ENCODE data around the gene SOX1.

Gene SOX1

DNA sequence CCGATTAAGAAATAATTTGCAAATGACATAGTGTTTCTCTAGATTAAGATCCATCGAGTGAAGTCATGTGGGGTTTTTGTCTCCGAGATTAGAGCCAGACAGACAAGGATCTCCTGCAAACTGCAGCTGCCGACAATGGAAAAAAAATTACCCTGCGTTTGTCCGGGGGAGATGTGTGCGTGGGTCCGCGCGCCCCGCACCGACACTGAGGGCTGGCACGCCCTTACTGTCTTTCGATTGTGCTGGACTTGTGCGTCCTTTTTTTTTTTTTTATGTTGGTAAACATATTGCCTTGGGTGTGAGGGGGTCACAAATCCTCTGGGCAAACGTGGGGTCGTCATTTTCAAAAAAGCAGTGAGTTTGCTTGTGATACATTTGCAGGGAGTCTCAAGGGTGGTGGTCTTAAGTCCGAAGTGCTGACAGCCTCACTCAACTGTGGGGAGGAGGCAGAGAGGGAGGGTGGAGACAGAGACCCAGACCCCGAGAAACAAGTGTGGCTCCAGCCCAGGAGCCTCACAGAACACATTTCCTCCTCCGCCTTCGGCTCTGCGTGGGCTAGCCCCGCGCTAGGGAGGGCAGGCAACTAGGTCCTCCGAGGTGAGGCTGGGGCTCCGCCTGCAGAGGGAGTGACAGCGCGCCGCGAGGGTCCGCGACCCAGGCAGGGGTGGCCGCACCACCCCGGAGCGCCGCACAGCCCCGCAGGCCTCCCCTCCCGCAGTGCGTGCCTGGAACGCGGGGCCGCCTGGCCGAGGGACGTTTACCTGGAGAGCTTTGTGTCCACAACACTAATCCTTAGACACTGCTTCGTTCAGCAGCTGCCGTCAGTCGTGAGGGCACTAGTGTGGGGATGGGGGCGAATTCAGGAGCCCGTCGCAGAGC, 11.7 kb upstream of the SOX1 start:
- intact Hi-C loops (cut with micrococcal nuclease), result no loop called here
- H3K27me3 Mint-ChIP-seq, result peaks cover 91% of the 10 kb centered on the region
- no peaks in the 10 kb centered on the region for H3K9me3 Mint-ChIP-seq
- H3K36me3 Mint-ChIP-seq (ENCODE audit: low read depth), result no peaks in the 10 kb centered on the region
- H3K27ac Mint-ChIP-seq, result no peak overlapping the region
- no peaks in the 10 kb centered on the region for H3K4me1 Mint-ChIP-seq (ENCODE audit: low read depth)
- H3K4me3 Mint-ChIP-seq, result no peak overlapping the region

DNA sequence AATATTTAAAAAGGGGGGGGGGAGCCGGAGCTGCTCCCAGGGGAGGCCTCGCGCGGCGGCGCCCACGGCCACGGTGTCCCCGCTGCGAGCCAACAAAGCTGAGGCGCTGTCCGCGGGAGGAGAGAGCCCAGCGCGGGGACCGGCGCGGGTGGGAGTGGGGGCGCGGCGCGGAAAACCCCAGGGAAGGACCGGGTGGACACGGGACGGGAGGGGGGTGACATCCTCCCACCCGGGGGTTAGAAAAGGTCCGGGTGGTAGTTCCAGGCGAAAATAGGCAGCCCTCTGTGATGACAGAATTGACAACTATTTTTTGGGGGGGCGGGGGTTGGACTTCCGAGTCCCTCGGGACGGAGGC, 11.1 kb upstream of the SOX1 start:
- H3K4me3 Mint-ChIP-seq, result no peak overlapping the region
- H3K27me3 Mint-ChIP-seq, result peaks cover 94% of the 10 kb centered on the region
- no peaks in the 10 kb centered on the region for H3K9me3 Mint-ChIP-seq
- H3K4me1 Mint-ChIP-seq (ENCODE audit: low read depth), result no peaks in the 10 kb centered on the region
- no peak overlapping the region for H3K27ac Mint-ChIP-seq
- no peaks in the 10 kb centered on the region for H3K36me3 Mint-ChIP-seq (ENCODE audit: low read depth)
- intact Hi-C loops (cut with micrococcal nuclease), result no loop called here

DNA sequence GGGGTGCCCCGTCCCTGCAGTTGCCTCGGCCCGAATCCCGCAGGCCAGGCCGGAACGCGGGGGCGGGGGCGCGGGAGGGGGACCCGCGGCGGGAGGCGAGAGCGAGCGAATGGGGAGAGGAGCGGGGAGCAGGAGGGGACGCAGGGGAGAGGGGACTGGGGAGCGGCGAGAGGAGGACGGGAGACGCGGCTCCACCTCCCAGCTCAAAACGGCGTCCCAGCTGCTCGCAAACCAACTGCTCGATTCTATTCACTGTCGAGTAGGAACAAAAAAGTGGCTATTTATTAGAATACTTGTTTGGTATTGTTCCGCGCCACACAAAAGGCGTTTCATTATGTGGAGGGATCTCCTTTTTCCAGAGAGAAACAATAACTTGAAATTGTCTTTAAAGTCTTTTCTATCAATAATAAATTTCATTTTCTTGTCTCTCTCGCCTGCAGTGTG, 10.6 kb upstream of the SOX1 start:
- intact Hi-C loops (cut with micrococcal nuclease), result no loop called here
- Mint-ChIP-seq H3K9me3 (no peaks in the 10 kb centered on the region), H3K4me3 (no peak overlapping the region), H3K4me1 (ENCODE audit: low read depth) (no peaks in the 10 kb centered on the region), H3K27ac (no peak overlapping the region), H3K27me3 (peaks cover 96% of the 10 kb centered on the region), H3K36me3 (ENCODE audit: low read depth) (no peaks in the 10 kb centered on the region)

DNA sequence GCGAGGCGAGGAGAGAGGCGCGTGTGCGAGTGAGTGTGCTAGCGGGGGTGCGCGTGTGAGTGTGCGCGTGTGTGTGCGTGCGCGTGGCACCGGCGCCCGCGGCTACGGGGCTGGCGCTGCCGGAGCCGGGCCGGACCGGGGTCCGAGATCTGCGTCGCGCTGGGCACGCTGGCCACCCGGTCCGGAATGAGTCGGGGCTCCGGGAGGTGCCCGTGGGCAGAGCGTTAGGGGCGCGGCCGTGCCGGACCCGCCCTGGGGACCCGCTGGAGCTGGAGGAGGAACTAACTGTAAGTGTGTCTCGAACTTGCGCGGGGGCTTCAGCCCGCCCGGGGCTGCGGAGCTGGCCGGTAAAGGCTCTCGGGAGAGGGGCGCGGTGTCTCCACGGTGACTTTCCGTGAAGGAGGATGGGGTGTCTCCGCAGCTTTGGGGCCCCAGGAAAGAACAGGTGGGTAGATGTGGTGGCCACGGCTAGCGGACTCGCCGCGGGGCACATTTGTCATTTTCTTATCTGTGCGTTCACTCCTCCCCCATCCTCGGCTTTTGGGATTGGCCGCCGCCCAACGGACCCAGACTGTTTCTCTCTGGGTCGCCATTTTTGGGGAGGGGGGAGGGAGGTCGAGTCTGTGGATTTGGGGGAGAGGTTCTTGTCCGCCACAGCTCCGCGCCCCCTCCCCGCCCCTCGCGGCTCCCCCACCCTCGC, 10.1 kb upstream of the SOX1 start:
- Mint-ChIP-seq H3K27ac (no peak overlapping the region), H3K27me3 (peaks cover 96% of the 10 kb centered on the region), H3K4me1 (ENCODE audit: low read depth) (no peaks in the 10 kb centered on the region), H3K9me3 (no peaks in the 10 kb centered on the region), H3K36me3 (ENCODE audit: low read depth) (no peaks in the 10 kb centered on the region), H3K4me3 (no peak overlapping the region)
- intact Hi-C loops (cut with micrococcal nuclease), result no loop called here

DNA sequence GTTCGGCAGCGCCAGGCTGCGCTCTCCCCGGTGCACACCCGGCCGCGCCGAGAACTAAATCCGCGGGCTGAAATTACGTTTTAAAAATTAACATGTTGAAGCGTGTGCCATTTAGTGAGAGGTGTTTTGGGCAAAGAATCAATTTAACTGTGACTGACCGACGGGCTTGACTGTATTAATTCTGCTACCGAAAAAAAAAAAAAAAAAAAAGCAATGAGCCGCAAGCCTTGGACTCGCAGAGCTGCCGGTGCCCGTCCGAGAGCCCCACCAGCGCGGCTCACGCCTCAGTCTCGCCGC, 9.6 kb upstream of the SOX1 start:
- Mint-ChIP-seq H3K27me3 (peaks cover 96% of the 10 kb centered on the region), H3K27ac (no peak overlapping the region), H3K4me1 (ENCODE audit: low read depth) (no peaks in the 10 kb centered on the region), H3K36me3 (ENCODE audit: low read depth) (no peaks in the 10 kb centered on the region), H3K4me3 (no peak overlapping the region), H3K9me3 (no peaks in the 10 kb centered on the region)
- intact Hi-C loops (cut with micrococcal nuclease), result no loop called here

DNA sequence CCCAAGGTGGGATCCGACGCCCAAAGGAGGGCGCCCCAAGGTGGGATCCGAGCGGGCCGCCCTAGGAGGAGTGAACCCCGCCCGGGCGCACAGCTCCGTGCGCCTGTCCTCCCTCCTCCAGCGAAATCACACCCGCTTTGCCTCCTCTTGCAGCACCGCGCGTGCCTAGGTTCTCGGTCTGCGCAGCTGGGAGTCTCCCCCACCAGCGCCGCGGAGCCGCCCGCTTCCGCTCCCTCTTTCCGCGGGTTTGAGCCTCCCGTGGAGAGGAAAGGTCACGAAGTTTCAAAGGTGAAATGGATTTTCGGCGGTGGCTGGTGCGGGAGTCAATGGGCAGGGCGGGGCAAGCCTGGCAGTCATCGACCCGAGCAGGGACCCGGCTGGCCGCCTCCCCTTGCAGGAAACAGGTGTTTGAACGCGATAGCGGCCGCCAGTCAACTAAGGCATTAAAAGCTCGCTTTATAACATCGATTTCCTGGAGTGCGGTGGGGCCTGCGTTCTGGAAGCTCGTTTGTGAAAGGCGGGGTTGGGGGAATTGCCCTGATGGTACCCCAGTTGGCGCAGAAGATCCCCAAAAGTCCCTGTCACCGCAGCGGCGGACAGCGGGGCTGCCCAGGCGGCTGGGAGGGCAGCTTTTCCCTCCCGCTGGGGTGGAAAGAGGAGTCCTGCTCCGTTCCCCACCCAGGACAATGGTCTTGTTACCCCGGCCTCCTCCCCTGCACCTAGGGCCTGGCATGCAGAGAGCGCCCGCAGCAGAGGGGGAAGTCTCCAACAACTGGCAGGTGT, 9.0 kb upstream of the SOX1 start:
- H3K27ac Mint-ChIP-seq, result no peak overlapping the region
- H3K27me3 Mint-ChIP-seq, result peaks cover 98% of the 10 kb centered on the region
- no peaks in the 10 kb centered on the region for H3K9me3 Mint-ChIP-seq
- intact Hi-C loops (cut with micrococcal nuclease), result no loop called here
- H3K4me1 Mint-ChIP-seq (ENCODE audit: low read depth), result no peaks in the 10 kb centered on the region
- no peaks in the 10 kb centered on the region for H3K36me3 Mint-ChIP-seq (ENCODE audit: low read depth)
- H3K4me3 Mint-ChIP-seq, result no peak overlapping the region

DNA sequence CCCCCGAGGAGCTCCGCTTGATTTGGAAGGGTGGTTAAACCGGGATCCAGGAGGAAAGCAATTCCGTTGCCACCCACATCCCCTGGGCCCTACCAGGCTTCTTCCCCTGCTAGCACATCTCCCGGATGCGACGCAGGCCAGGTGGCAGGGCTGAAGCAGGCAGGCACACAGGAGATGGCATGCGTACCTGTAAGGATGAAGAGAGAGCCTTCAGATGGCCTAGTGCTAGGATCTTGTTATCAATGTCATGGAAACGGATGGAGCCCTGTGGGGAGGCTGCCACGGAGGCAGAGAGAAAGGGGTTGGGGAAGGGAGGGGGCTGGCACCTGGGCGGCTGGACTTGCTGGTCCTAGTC, 8.5 kb upstream of the SOX1 start:
- H3K36me3 Mint-ChIP-seq (ENCODE audit: low read depth), result no peaks in the 10 kb centered on the region
- no peak overlapping the region for H3K4me3 Mint-ChIP-seq
- no peaks in the 10 kb centered on the region for H3K9me3 Mint-ChIP-seq
- intact Hi-C loops (cut with micrococcal nuclease), result no loop called here
- H3K27ac Mint-ChIP-seq, result no peak overlapping the region
- peaks cover 98% of the 10 kb centered on the region for H3K27me3 Mint-ChIP-seq
- H3K4me1 Mint-ChIP-seq (ENCODE audit: low read depth), result no peaks in the 10 kb centered on the region

DNA sequence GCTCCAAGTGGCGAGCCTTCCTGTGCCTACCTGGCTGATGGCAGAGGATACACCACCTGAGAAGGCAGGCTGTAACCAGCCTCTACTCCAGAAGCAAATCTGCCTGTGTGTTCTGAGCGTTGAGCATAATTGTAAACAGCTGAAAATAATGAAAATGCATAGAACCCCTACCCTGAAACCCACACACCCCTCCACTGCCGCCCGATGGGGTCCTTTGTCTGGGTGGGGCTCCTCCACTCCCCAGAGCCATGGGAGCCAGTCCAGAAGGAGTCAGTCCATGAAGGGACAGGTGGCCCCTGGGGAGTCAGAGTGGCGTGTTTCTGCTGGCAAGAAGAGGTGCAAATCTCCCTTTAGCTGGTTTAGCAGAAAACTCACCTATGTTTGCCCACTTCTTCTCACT, 8.0 kb upstream of the SOX1 start:
- Mint-ChIP-seq H3K27ac (no peak overlapping the region), H3K36me3 (ENCODE audit: low read depth) (no peaks in the 10 kb centered on the region), H3K9me3 (no peaks in the 10 kb centered on the region), H3K4me1 (ENCODE audit: low read depth) (no peaks in the 10 kb centered on the region), H3K27me3 (peaks cover 97% of the 10 kb centered on the region), H3K4me3 (no peak overlapping the region)
- intact Hi-C loops (cut with micrococcal nuclease), result no loop called here

DNA sequence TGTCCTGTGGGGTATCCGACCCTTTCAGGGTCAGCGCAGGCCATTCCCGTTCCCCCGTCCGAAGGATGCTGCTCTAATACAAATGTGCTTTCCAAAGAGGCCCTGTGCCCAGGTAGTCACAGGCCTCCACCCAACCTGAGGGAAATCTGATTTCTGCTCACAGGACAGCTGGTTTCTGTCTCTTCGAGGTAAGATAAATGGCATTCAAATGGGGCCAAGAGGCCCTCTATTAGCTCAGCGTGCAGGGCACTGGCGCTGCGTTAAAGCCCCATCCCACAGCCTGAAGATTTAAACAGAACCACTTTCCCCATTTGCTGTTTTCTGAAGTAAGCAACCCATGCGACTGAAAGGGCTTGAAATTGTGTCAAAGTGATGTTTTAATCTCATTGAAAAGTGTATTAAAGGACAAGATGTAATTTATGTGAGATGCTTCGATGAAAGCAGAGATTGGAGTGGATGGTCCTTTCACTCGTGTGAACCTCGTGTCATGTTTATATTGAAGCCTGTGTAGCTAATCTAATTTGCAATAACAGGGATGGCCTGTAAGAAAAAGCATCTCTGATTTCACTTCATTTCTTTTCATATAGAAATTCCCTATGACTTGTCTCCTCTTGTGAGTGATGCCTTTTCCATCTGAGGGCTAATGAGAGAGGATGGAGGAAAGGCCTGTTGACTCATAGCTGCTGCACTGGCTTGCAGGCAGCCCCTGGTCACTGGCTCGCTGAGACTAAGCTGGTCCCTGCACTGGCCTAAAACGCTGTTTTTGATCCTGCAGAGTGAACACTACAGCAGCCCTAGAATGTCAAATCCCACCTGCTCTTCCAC, 7.3 kb upstream of the SOX1 start:
- peaks cover 96% of the 10 kb centered on the region for H3K27me3 Mint-ChIP-seq
- intact Hi-C loops (cut with micrococcal nuclease), result no loop called here

DNA sequence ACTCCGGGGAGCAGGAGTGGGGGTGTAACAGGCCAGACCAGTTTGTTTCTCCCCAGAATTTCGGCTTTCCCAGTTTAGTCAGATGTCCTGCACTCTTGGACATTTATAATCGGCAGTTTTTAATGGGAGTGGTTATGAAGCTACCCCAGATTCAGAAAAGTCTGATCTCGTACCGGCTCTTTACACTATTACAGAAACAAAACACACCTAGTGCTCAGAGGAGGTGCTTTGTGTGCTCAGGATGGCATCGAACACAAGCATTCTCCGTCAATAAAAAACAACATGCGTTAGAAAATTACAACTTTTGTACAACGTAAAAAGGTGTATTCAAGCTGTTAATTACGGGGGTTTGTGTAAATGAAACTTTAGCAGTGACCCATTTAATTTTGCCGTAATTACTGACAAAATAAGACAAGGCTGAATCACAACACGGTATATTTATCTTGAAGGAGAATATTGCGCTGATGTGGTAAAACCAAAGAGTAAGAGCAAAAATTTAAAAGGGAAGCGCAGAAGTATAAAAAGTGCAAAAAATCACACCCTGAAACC, 6.6 kb upstream of the SOX1 start:
- Mint-ChIP-seq H3K27ac (no peak overlapping the region), H3K4me3 (no peak overlapping the region), H3K27me3 (peaks cover 94% of the 10 kb centered on the region), H3K4me1 (ENCODE audit: low read depth) (no peaks in the 10 kb centered on the region), H3K36me3 (ENCODE audit: low read depth) (no peaks in the 10 kb centered on the region), H3K9me3 (no peaks in the 10 kb centered on the region)
- intact Hi-C loops (cut with micrococcal nuclease), result no loop called here

More for the DNA sequence above, 7.3 kb upstream of the SOX1 start:
- H3K4me1 Mint-ChIP-seq (ENCODE audit: low read depth), result no peaks in the 10 kb centered on the region
- no peak overlapping the region for H3K4me3 Mint-ChIP-seq
- H3K36me3 Mint-ChIP-seq (ENCODE audit: low read depth), result no peaks in the 10 kb centered on the region
- H3K9me3 Mint-ChIP-seq, result no peaks in the 10 kb centered on the region
- H3K27ac Mint-ChIP-seq, result no peak overlapping the region

DNA sequence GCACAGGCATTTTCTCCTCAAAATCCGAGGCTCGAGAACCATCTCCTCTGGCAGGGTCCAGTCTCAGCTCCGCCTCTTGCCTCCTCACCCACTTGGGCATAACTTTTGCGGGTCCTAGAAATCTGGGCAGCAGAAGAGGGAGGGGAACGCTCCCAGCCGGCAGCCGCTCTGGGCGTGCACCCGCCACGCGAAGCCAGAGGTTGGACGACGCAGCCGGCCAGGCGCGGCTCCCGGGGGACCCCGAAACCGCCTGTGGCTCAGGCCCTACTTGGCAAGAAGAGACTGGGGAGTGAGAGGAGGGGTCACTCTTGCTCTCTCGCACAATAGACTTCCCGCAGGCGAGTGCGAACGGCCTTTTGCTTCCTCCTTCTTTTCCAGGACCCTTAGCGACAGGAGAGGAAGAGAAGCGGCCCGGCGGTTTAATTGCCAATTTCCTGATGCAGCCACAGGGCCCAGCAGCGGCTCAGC, 6.0 kb upstream of the SOX1 start:
- no peaks in the 10 kb centered on the region for H3K9me3 Mint-ChIP-seq
- H3K27me3 Mint-ChIP-seq, result peaks cover 94% of the 10 kb centered on the region
- intact Hi-C loops (cut with micrococcal nuclease), result no loop called here
- no peak overlapping the region for H3K4me3 Mint-ChIP-seq
- H3K27ac Mint-ChIP-seq, result no peak overlapping the region
- no peaks in the 10 kb centered on the region for H3K36me3 Mint-ChIP-seq (ENCODE audit: low read depth)
- no peaks in the 10 kb centered on the region for H3K4me1 Mint-ChIP-seq (ENCODE audit: low read depth)

DNA sequence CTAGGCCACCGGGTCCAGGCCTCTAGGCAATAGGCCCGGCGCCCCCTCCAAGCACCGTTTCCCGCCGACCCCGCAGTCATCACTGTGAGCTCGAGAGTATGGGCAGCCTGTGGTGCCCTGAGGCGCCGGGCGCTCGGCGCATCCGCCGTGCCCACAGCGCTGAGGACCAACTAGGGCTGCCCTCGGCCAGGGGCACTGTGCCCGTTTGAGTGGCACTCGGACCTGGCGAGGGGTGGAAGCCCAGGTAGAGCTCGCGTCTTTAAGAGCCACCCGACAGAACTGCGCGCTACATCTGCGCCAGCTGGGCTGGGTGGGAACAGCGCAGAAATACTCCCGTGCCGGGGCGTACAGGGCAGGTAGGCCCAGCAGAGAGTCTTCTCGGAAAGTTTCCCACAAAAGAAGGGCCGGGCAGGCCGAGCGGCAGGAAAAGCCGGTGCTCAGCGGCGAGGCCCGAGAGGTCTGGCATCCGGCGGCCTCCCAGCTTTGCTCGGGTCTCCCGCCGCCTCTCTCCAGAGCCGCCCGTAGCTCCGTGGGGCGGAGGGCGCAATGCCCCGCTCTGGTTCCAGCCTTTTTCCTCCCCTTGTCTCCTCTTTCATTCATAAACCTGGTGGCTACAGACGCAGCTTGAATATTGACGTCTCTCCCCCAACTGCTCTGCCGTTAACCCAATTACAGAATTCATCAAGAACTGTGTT, 5.4 kb upstream of the SOX1 start:
- intact Hi-C loops (cut with micrococcal nuclease), result no loop called here

DNA sequence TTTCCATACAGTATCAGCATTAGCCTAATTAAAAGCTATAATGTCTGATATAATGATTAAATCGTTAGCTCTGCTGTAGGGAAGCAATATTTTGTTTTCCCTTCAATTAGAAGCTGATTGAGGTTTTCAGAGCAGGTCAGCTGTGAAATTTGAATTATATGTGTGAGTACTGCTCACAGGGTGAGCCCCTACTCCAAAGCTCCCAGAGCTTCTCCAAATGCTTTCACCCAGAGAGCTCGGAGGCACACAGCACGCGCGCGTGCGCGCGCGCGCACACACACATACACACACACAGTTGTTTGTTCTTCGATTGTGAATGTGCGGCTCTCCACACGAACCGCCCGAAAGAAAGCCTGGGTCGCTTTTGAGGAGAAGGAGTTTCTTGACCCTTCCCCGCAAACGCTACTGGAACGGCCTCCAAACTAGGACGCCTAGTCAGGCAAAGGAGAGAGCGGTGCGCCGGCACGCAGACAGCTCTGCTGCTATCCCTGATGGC, 4.8 kb upstream of the SOX1 start:
- Mint-ChIP-seq H3K4me1 (ENCODE audit: low read depth) (no peaks in the 10 kb centered on the region), H3K27me3 (peaks cover 92% of the 10 kb centered on the region), H3K9me3 (no peaks in the 10 kb centered on the region), H3K36me3 (ENCODE audit: low read depth) (no peaks in the 10 kb centered on the region), H3K27ac (no peak overlapping the region), H3K4me3 (no peak overlapping the region)
- intact Hi-C loops (cut with micrococcal nuclease), result no loop called here

More for the DNA sequence above, 5.4 kb upstream of the SOX1 start:
- no peaks in the 10 kb centered on the region for H3K36me3 Mint-ChIP-seq (ENCODE audit: low read depth)
- no peak overlapping the region for H3K27ac Mint-ChIP-seq
- H3K27me3 Mint-ChIP-seq, result peaks cover 94% of the 10 kb centered on the region
- no peaks in the 10 kb centered on the region for H3K9me3 Mint-ChIP-seq
- H3K4me3 Mint-ChIP-seq, result no peak overlapping the region
- H3K4me1 Mint-ChIP-seq (ENCODE audit: low read depth), result no peaks in the 10 kb centered on the region

All from dendritic cell treated with granulocyte-macrophage colony-stimulating factor and Interleukin-4, amounts not matched to agents 40 ng/mL and 50 ng/mL, for 4 days (primary cell).